ENCODE results near the gene EGR4.
A peak's percentile ranks its signal among the peaks of the same experiment; 100 is the strongest.

Gene EGR4

GRCh38 chr2:73301636-73302035 lies 8.3 kb upstream of the EGR4 start:
- H3K4me3 ChIP-seq (ENCODE audit: low read depth, low read length), result no peak overlapping the region
- no peak overlapping the region for H3K27ac ChIP-seq (ENCODE audit: low read depth, low read length)
- H3K9ac ChIP-seq (ENCODE audit: low read depth, low read length), result no peak overlapping the region
- H3K9me3 ChIP-seq (ENCODE audit: control insufficient read depth, insufficient read depth, low read length), result no peaks in the 10 kb centered on the region
- peaks cover 9% of the 10 kb centered on the region for H3K27me3 ChIP-seq (ENCODE audit: control insufficient read depth, insufficient read depth, low read length)
- H3K4me1 ChIP-seq (ENCODE audit: control insufficient read depth, insufficient read depth, low read length), result no peaks in the 10 kb centered on the region
- H3K36me3 ChIP-seq (ENCODE audit: control insufficient read depth, insufficient read depth, low read length), result no peaks in the 10 kb centered on the region

GRCh38 chr2:73300926-73301325 lies 7.6 kb upstream of the EGR4 start:
- no peaks in the 10 kb centered on the region for H3K9me3 ChIP-seq (ENCODE audit: control insufficient read depth, insufficient read depth, low read length)
- H3K4me1 ChIP-seq (ENCODE audit: control insufficient read depth, insufficient read depth, low read length), result no peaks in the 10 kb centered on the region
- no peak overlapping the region for H3K9ac ChIP-seq (ENCODE audit: low read depth, low read length)
- H3K4me3 ChIP-seq (ENCODE audit: low read depth, low read length), result no peak overlapping the region
- no peaks in the 10 kb centered on the region for H3K36me3 ChIP-seq (ENCODE audit: control insufficient read depth, insufficient read depth, low read length)
- peaks cover 16% of the 10 kb centered on the region for H3K27me3 ChIP-seq (ENCODE audit: control insufficient read depth, insufficient read depth, low read length)
- no peak overlapping the region for H3K27ac ChIP-seq (ENCODE audit: low read depth, low read length)

GRCh38 chr2:73297586-73297985 lies 4.2 kb upstream of the EGR4 start:
- H3K9me3 ChIP-seq (ENCODE audit: control insufficient read depth, insufficient read depth, low read length), result no peaks in the 10 kb centered on the region
- peaks cover 5% of the 10 kb centered on the region; the same call in 1 of the 2 replicates for H3K4me1 ChIP-seq (ENCODE audit: control insufficient read depth, insufficient read depth, low read length)
- peaks cover 48% of the 10 kb centered on the region for H3K27me3 ChIP-seq (ENCODE audit: control insufficient read depth, insufficient read depth, low read length)
- no peak overlapping the region for H3K27ac ChIP-seq (ENCODE audit: low read depth, low read length)
- H3K36me3 ChIP-seq (ENCODE audit: control insufficient read depth, insufficient read depth, low read length), result no peaks in the 10 kb centered on the region
- no peak overlapping the region for H3K4me3 ChIP-seq (ENCODE audit: low read depth, low read length)
- H3K9ac ChIP-seq (ENCODE audit: low read depth, low read length), result no peak overlapping the region

DNA sequence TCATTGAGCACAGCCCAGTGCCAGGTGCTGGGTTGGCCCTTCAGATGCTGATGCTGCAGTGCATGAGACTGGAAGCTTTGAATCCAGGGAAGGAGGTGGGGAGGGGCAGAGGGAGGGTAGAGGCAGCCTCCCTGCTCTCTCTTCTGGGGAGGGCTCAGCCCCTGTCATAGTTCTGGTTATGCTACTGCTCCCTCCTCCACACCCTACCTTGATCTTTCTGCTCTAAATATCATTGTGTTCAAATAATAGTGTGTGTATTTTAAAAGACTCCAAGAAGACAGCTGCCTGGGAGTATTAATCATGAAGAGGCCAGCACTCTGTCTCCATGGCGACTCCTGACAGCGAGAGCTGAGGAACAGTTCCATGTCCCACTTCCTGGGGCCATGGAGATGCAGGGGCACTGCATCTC lies 3.8 kb upstream of the EGR4 start:
- no peaks in the 10 kb centered on the region for H3K36me3 ChIP-seq (ENCODE audit: control insufficient read depth, insufficient read depth, low read length)
- H3K27me3 ChIP-seq (ENCODE audit: control insufficient read depth, insufficient read depth, low read length), result peaks cover 52% of the 10 kb centered on the region
- H3K4me3 ChIP-seq (ENCODE audit: low read depth, low read length), result no peak overlapping the region
- H3K27ac ChIP-seq (ENCODE audit: low read depth, low read length), result no peak overlapping the region
- H3K9me3 ChIP-seq (ENCODE audit: control insufficient read depth, insufficient read depth, low read length), result no peaks in the 10 kb centered on the region
- no peak overlapping the region for H3K9ac ChIP-seq (ENCODE audit: low read depth, low read length)
- peaks cover 8% of the 10 kb centered on the region; the same call in 1 of the 2 replicates for H3K4me1 ChIP-seq (ENCODE audit: control insufficient read depth, insufficient read depth, low read length)

- Histone ChIP-seq H3K27ac (ENCODE audit: low read depth, low read length) (no peak overlapping the region), H3K9ac (ENCODE audit: low read depth, low read length) (no peak overlapping the region), H3K4me3 (ENCODE audit: low read depth, low read length) (no peak overlapping the region), H3K36me3 (ENCODE audit: control insufficient read depth, insufficient read depth, low read length) (no peaks in the 10 kb centered on the region), H3K4me1 (ENCODE audit: control insufficient read depth, insufficient read depth, low read length) (peaks cover 8% of the 10 kb centered on the region; the same call in 1 of the 2 replicates), H3K9me3 (ENCODE audit: control insufficient read depth, insufficient read depth, low read length) (no peaks in the 10 kb centered on the region), H3K27me3 (ENCODE audit: control insufficient read depth, insufficient read depth, low read length) (peaks cover 65% of the 10 kb centered on the region)
Observed at GRCh38 chr2:73295751-73296400, 2.5 kb upstream of the EGR4 start.

GRCh38 chr2:73294239-73294638 lies 891 bp upstream of the EGR4 start:
- Histone ChIP-seq H3K4me1 (ENCODE audit: control insufficient read depth, insufficient read depth, low read length) (peaks cover 8% of the 10 kb centered on the region; the same call in 1 of the 2 replicates), H3K27ac (ENCODE audit: low read depth, low read length) (no peak overlapping the region), H3K36me3 (ENCODE audit: control insufficient read depth, insufficient read depth, low read length) (no peaks in the 10 kb centered on the region), H3K9me3 (ENCODE audit: control insufficient read depth, insufficient read depth, low read length) (no peaks in the 10 kb centered on the region), H3K9ac (ENCODE audit: low read depth, low read length) (no peak overlapping the region), H3K27me3 (ENCODE audit: control insufficient read depth, insufficient read depth, low read length) (peaks cover 81% of the 10 kb centered on the region), H3K4me3 (ENCODE audit: low read depth, low read length) (no peak overlapping the region; the same call in 1 of the 2 replicates)

GRCh38 chr2:73292906-73293533 lies 328 bp downstream of the EGR4 start:
- peaks cover 8% of the 10 kb centered on the region; the same call in 1 of the 2 replicates for H3K4me1 ChIP-seq (ENCODE audit: control insufficient read depth, insufficient read depth, low read length)
- no peaks in the 10 kb centered on the region for H3K9me3 ChIP-seq (ENCODE audit: control insufficient read depth, insufficient read depth, low read length)
- H3K4me3 ChIP-seq (ENCODE audit: low read depth, low read length), result peak overlapping the region; percentile 60
- H3K9ac ChIP-seq (ENCODE audit: low read depth, low read length), result no peak overlapping the region
- H3K27me3 ChIP-seq (ENCODE audit: control insufficient read depth, insufficient read depth, low read length), result peaks cover 94% of the 10 kb centered on the region
- H3K27ac ChIP-seq (ENCODE audit: low read depth, low read length), result no peak overlapping the region
- H3K36me3 ChIP-seq (ENCODE audit: control insufficient read depth, insufficient read depth, low read length), result no peaks in the 10 kb centered on the region

DNA sequence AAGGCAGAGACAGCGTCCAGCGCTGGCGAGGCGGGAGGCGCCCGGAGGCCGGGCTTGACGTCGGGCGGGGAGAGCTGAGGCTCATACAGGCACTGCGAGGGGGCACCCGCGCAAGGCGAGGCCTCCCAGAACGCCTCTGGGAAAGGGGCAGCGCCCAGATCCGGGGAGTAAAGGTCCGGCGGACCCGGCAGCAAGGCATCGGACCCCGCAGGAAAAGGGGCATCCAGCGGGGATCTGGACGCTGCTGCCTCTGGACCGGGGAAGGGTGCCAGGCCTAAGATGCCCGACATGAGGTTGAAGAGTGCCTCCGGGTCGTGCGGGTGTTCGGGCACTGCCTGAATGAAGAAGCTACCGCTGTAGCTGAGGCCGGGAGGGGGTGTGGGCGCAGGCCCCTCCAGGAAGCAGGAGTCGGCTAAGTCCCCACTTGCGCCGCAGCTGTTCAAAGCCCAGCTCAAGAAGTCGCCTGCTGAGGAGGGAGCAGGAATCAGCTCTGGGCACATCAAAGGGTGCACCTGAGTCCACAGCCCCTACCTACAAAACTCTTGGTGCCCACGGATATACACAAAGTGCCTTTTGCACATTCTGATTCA lies 937 bp downstream of the EGR4 start:
- Histone ChIP-seq H3K9ac (ENCODE audit: low read depth, low read length) (no peak overlapping the region), H3K27ac (ENCODE audit: low read depth, low read length) (no peak overlapping the region), H3K4me3 (ENCODE audit: low read depth, low read length) (peak overlapping the region; percentile 60), H3K36me3 (ENCODE audit: control insufficient read depth, insufficient read depth, low read length) (no peaks in the 10 kb centered on the region), H3K9me3 (ENCODE audit: control insufficient read depth, insufficient read depth, low read length) (no peaks in the 10 kb centered on the region), H3K27me3 (ENCODE audit: control insufficient read depth, insufficient read depth, low read length) (peaks cover 98% of the 10 kb centered on the region), H3K4me1 (ENCODE audit: control insufficient read depth, insufficient read depth, low read length) (peaks cover 8% of the 10 kb centered on the region; the same call in 1 of the 2 replicates)

DNA sequence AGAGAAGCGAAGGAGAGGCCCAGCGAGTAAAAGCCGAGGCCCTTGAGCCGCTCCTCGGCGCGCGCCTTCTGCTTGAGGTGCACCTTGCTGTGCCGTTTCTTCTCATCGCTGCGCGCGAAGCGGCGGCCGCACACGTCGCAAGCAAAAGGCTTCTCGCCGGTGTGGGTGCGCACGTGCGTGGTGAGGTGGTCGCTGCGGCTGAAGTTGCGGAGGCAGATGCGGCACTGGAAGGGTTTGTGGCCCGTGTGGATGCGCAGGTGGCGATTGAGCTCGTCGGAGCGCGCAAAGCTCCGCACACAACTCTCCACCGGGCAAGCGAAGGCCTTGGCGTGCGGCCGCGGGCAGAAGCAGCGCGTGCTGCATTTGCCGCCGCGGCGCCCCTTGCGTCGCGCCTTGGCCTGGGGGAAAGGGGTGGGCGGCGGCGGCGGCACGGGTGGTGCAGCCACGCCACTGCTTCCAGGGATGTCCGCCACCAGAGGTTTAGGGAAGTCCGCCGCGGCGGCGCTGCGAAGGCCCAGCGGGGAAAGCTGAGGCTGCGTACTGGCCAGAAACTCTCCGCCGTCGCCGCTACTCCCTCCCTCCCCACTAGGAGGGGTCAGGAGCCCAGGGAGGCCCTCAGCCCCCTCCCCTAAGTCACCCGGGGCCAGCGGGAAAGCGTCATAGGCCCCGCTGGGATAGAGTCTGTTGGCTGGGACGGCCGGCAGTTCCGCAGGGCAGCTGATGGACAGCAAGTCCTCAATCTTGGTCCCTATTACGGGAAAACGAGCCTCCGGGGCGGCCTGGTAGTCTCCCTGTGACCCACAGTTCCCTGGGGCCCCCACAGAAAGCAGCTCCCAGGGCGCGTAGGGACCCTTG lies 1.7 kb downstream of the EGR4 start:
- Histone ChIP-seq H3K27ac (ENCODE audit: low read depth, low read length) (no peak overlapping the region), H3K4me3 (ENCODE audit: low read depth, low read length) (peak overlapping the region; percentile 60), H3K4me1 (ENCODE audit: control insufficient read depth, insufficient read depth, low read length) (peaks cover 8% of the 10 kb centered on the region; the same call in 1 of the 2 replicates), H3K27me3 (ENCODE audit: control insufficient read depth, insufficient read depth, low read length) (peaks cover 98% of the 10 kb centered on the region), H3K36me3 (ENCODE audit: control insufficient read depth, insufficient read depth, low read length) (no peaks in the 10 kb centered on the region), H3K9me3 (ENCODE audit: control insufficient read depth, insufficient read depth, low read length) (no peaks in the 10 kb centered on the region), H3K9ac (ENCODE audit: low read depth, low read length) (no peak overlapping the region)

DNA sequence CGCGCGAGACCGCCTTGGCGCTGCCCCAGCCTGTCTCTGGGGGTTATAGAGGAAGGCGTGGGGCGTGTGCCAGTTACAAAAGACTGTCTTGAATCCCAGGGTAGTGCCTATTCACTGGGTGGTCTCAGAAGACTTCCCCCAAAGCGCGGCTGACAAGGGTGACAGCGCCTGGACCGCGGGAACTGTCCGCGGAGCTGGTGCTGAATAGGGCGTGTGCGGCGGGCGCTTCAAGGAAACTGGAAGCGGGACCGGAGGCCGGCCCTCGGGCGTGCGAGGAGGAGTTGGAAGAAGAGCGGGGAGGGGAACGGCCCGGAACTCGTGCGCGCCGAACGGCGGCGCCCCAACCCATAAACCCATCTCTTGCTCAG lies 2.3 kb downstream of the EGR4 start:
- H3K4me3 ChIP-seq (ENCODE audit: low read depth, low read length), result peak overlapping the region; percentile 60
- no peak overlapping the region for H3K27ac ChIP-seq (ENCODE audit: low read depth, low read length)
- no peak overlapping the region for H3K9ac ChIP-seq (ENCODE audit: low read depth, low read length)
- H3K36me3 ChIP-seq (ENCODE audit: control insufficient read depth, insufficient read depth, low read length), result no peaks in the 10 kb centered on the region
- H3K27me3 ChIP-seq (ENCODE audit: control insufficient read depth, insufficient read depth, low read length), result peaks cover 98% of the 10 kb centered on the region
- H3K9me3 ChIP-seq (ENCODE audit: control insufficient read depth, insufficient read depth, low read length), result no peaks in the 10 kb centered on the region
- H3K4me1 ChIP-seq (ENCODE audit: control insufficient read depth, insufficient read depth, low read length), result peaks cover 8% of the 10 kb centered on the region; the same call in 1 of the 2 replicates

Data from HUES48 (cell line).